HuH-7 (cell line): ENCODE measurements around the gene RTF2.
A peak's percentile ranks its signal among the peaks of the same experiment; 100 is the strongest.
"Not testable (repeated sequence)": the region's sequence is repeated elsewhere in the genome, so short reads cannot be mapped to it uniquely, and the experiment has no call there.

ENCODE experiments used
- DNase-seq: peaks from one replicate; pipeline ENCODE4 v3.0.0; 2011; ENCODE audit warnings: low spot score

The RTF2 gene

GRCh38 chr20:56501116-56501515, 32.7 kb downstream of the RTF2 start:
- DNase-seq = no peak

- DNase-seq = no peak
Observed at GRCh38 chr20:56503916-56504315, 35.5 kb downstream of the RTF2 start.

GRCh38 chr20:56504373-56505005, 36.1 kb downstream of the RTF2 start:
- DNase-seq = peak; percentile 34

- DNase-seq = no peak
Observed at GRCh38 chr20:56506103-56506502, 37.7 kb downstream of the RTF2 start.

GRCh38 chr20:56511926-56512325, 43.5 kb downstream of the RTF2 start:
- no peak for DNase-seq

GRCh38 chr20:56513161-56514150, 45.0 kb downstream of the RTF2 start:
- no peak for DNase-seq

- no peak for DNase-seq
Observed at GRCh38 chr20:56516631-56517030, 48.2 kb downstream of the RTF2 start.

- DNase-seq = no peak
Observed at GRCh38 chr20:56517211-56517610, 48.8 kb downstream of the RTF2 start.

- no peak for DNase-seq
Observed at GRCh38 chr20:56517641-56518040, 49.2 kb downstream of the RTF2 start.

GRCh38 chr20:56518126-56518525, 49.7 kb downstream of the RTF2 start:
- no peak for DNase-seq

GRCh38 chr20:56518721-56519398, 50.4 kb downstream of the RTF2 start:
- no peak for DNase-seq

GRCh38 chr20:56519551-56519950, 51.1 kb downstream of the RTF2 start:
- no peak for DNase-seq

- DNase-seq = no peak
Observed at GRCh38 chr20:56520180-56520579, 51.8 kb downstream of the RTF2 start.

GRCh38 chr20:56520746-56521354, 52.4 kb downstream of the RTF2 start:
- DNase-seq = not testable (repeated sequence)

- DNase-seq = no peak
Observed at GRCh38 chr20:56522311-56522710, 53.9 kb downstream of the RTF2 start.

- DNase-seq = not testable (repeated sequence)
Observed at GRCh38 chr20:56524444-56524843, 56.0 kb downstream of the RTF2 start, which contains the start of gene FAM209A. Gene FAM209A (plus strand): TSS chr20:56524744. CDS start chr20:56524809, 65 bp downstream.

GRCh38 chr20:56527521-56527920, 59.1 kb downstream of the RTF2 start:
- no peak for DNase-seq

GRCh38 chr20:56532946-56533345, 64.5 kb downstream of the RTF2 start, which contains the start of gene FAM209B:
Gene FAM209B (plus strand): TSS chr20:56533246. CDS start chr20:56533342, 96 bp downstream.
- not testable (repeated sequence) for DNase-seq

GRCh38 chr20:56537997-56538396, 69.6 kb downstream of the RTF2 start:
- DNase-seq = no peak

- DNase-seq = no peak
Observed at GRCh38 chr20:56540415-56540814, 72.0 kb downstream of the RTF2 start.

GRCh38 chr20:56542489-56543030, 74.1 kb downstream of the RTF2 start:
- no peak for DNase-seq

- DNase-seq = no peak
Observed at GRCh38 chr20:56551571-56551970, 83.1 kb downstream of the RTF2 start.
